Activated T-helper 9 cell treated with anti-CD3 and anti-CD28 coated beads, Interleukin-2, amount 50 U/mL, for 16 hours (primary cell): Measurements from ENCODE around the gene DCXR.
A peak's percentile ranks its signal among the peaks of the same experiment; 100 is the strongest.

Experiments
- DNase-seq: peaks from one replicate; pipeline ENCODE4 v3.0.0-alpha.2; 2020; ENCODE audit warnings: low read depth

Gene DCXR

GRCh38 chr17:82055023-82055964 lies 17.8 kb upstream of the DCXR start:
- DNase-seq: no peak

GRCh38 chr17:82054351-82055022 lies 17.0 kb upstream of the DCXR start:
- no peak for DNase-seq

- no peak for DNase-seq
These were observed 16.2 kb upstream of the DCXR start for GRCh38 chr17:82053556-82054263.

GRCh38 chr17:82053130-82053529 lies 15.6 kb upstream of the DCXR start:
- no peak for DNase-seq

DNA sequence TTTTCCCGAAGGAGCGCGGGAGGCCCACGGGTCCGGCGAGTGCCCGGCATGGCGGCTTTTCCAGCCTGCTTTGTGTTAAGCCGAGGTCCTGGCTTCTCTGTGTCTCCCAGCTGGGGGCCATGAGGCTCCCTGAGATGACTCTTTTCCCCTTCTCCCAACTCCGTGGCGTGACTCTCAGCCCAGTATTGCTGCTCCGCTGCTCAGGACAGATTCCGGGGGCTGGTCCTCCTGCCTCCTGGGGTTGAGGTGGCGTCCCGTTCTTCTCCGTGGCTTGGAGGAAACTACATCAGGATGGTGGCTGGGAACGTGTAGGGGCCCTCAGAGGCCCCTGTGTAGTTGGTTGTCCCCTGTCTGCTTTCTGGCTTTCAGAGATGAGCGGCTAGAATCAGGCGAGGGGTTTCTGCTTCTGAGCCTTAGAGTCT lies 15.2 kb upstream of the DCXR start:
- DNase-seq: no peak

- DNase-seq: peak; percentile 78
These were observed 14.5 kb upstream of the DCXR start, which contains the start of the genes GPS1 and RFNG for GRCh38 chr17:82051776-82052637. TSS of gene GPS1 (plus strand) at chr17:82051898. CDS start at chr17:82051932, 34 bp downstream. TSS of gene RFNG (minus strand) at chr17:82051811. CDS start at chr17:82051766, 45 bp downstream.

DNA sequence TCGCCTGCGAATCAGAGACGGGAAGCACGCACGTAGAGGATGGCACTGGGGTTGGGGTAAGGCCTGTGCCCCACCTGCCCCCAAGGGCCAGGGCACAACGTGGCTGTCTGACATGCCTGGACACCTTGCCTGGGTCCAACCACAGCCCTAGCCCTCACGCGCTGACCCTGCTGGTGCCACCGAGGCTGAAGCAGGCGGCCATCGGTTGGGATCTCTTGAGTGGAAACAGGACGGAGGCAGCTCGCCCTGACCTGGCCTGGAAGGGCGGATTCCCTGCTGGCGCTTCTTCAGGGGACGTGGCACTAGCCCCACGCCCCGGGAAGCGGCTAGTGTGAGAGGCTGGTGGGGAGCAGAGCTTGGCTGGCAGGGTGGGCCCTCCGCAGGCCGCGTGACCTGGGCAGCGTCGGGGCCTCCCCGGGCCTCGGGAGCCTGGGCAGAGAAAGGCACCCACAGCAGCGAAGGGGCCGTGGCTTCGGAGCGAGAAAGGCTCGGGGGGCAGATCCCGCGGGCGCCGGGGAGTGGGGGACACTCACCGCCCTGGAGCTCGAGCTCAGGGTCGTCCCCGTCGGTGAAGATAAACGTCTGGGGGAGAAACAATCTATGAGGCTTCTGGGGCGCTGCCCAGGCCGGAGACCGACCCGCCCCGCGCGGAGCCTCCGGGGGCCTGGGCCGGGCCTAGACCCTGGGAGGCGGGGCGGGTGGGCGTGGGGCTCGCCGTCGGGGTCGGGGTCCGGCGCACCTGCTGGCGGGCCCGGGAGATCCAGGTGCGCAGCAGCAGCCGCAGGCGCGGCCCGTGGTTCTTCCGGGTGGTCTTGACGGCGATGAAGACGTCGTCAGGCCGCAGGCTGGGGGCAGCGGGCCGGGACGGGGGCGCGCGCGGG lies 13.5 kb upstream of the DCXR start:
- no peak for DNase-seq

GRCh38 chr17:82050152-82050760 lies 12.8 kb upstream of the DCXR start:
- DNase-seq: no peak

GRCh38 chr17:82049521-82049971 lies 12.0 kb upstream of the DCXR start:
- DNase-seq: no peak

- no peak for DNase-seq
These were observed 11.6 kb upstream of the DCXR start for GRCh38 chr17:82049106-82049505.

- DNase-seq: no peak
These were observed 11.1 kb upstream of the DCXR start for GRCh38 chr17:82048571-82048971.

GRCh38 chr17:82047914-82048570 lies 10.5 kb upstream of the DCXR start:
- no peak for DNase-seq

GRCh38 chr17:82047379-82047778 lies 9.9 kb upstream of the DCXR start:
- no peak for DNase-seq

DNA sequence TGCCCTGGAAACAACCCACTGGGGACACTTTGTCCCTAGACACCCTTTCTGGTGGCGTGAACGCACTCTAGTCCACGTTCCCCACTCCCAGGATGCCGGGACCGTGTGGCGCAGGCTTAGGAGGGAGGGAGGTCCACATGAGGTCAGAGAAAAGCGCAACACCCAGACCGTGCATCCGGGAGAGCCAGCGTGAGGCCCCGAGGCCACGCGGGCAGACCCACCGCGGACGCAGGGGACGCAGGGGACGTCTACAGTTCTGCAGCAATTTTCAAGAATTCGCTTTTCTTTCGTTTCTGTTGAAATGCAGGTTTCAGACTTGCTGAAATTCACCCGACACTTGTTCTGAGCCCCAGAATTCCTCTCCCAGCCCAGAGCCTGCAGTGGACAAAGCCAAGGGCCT lies 9.4 kb upstream of the DCXR start:
- DNase-seq: no peak

DNA sequence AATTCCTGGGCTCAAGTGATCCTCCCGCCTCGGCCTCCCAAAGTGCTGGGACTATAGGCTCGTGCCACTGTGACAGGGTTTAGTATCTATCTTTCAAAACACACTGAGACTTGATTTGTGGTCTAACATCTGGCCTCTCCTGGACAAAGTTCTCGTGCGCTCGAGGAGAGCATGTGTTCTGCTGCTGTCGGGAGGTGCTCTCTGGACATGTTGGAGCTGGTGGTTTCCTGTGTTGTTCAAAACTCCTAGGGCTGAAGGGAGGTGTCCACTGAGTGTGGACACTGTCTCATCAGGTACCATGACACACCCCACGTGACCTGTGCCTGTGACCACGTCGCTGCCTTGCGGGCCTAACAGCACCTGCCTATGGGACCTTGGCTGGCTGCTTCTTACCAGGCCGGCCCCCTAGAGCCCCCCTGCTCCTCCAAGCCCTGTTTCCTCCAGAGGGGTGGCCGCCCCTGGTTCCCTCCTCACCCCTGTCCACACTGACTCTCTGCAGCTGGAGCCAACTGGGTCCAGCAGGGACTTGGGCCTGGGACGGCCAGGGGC lies 8.5 kb upstream of the DCXR start:
- no peak for DNase-seq

DNA sequence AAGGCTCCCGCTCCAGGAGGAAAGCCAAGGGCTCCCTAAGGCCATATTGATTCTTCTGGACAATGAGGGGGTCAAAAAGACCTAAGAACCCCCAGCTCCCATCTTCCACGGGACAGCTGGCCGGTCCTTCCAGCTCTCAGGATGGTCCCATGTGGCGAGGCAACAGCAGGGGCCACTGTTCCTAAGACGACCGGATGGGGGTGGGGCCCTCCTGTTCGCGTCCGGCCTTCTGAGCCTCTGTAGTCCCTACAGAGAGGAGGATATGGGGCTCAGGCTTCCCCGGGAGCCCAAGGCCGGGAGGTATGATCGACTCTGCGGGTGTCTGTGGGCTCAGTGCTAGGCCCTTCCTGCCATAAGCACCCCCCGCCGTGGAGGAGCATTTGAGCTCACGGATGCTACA lies 6.0 kb upstream of the DCXR start:
- no peak for DNase-seq

- DNase-seq: no peak
These were observed 5.2 kb upstream of the DCXR start for GRCh38 chr17:82042649-82043048.

DNA sequence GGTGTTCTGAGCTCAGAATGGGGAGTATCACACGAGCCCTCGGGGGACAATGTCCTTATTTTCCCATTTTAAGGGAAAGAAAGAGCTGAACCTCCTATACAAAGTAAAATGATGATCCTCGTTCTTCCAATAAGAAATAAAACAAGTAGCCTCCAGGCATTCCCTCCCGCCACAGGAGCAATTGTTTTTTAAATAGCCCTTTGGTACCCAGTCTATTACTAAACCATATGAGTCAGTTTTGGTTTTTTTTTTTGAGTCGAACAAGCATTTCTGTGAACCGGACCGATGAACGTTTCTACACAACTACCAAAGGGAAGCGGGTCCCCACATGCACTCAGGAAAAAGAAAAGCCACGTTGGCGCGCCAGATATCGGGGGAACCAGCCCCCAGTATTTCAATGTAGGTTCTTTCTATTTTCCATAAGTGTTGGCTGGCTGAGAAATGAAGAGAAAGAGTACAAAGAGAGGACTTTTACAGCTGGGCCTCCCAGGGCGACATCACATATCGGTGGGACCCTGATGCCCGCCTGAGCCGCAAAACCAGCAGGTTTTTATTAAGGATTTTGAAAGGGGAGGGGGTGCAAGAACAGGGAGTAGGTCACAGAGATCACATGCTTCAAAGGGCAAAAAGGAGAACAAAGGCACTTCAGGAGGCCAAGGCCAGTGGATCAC lies 3.8 kb upstream of the DCXR start:
- no peak for DNase-seq
